ENCODE data around the gene PRLR. TPM values are rescaled to one million over a fixed set of nuclear protein-coding genes. Genes with fewer than 3 reads are reported as not detected.
A peak's percentile ranks its signal among the peaks of the same experiment; 100 is the strongest.

PRLR gene
- total and polyA plus RNA-seq, 2 experiments from 2014 or later, result 0.31 to 2.2 TPM

DNA sequence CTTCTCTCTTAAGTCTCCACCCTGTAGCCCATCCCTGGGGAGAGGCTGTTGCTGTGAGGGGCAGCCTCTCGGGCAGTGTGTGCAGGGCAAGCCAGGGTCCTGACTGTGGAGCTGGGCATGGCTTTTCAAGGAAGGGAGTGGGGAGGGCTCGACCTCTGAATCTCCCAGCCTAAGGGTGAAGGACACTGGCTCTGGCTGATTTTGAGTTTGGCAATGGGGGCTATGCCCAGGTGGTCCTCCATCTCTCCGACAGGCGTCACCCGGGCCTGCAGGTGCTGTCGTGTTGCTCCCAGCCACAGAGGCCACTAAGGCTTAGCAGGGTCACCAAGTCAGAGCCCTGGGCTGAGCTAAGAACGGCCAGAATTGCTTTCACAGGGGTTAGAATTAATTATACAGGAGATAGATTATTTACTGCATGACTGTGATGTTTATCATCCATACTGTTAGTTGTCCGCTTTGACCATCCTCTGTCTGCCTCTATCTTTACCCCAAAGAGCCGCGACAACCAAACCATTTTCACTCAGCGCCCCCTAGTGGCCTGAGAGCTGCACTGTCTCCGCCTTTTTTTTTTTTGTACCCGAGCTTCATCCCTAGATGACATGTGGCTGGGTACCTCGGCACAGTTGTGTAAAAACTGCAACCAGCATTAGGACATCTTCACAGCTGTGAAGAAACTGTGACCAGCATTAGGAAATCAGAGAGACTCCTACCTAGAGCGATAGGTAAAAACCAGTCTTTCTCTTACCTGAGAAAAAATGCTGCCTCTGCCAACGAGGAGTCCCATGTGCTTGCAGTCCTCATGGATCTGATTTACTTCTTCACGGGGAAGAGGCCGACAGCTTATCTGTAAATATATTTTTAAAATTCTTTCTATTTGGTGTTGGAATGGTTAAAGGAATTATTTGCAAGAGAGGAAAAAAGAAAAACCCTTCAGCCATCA is 227.0 kb downstream of the PRLR start:
- peak; percentile 93 for ATAC-seq
- H3K4me3 Mint-ChIP-seq, result no peak overlapping the region
- H3K27ac Mint-ChIP-seq, result no peak overlapping the region
- Histone ChIP-seq H3K36me3 (ENCODE audit: insufficient read depth) (no peaks in the 10 kb centered on the region; the same call in 1 of the 2 replicates), H3K4me3 (no peak overlapping the region), H3K27me3 (ENCODE audit: insufficient read depth) (no peaks in the 10 kb centered on the region), H3K9me2 (ENCODE audit: insufficient read depth) (no peaks in the 10 kb centered on the region), H2AFZ (peak overlapping the region; percentile 91; the same call in 1 of the 2 replicates), H3F3A (replicated peaks; ENCODE audit: low read depth) (no peaks in the 10 kb centered on the region), H4K20me1 (replicated peaks; ENCODE audit: insufficient read depth) (no peaks in the 10 kb centered on the region), H3K4me2 (0 out of 2 replicates have a peak overlapping the region, but pooled peaks have one; percentile 59), H3K79me2 (replicated peaks; ENCODE audit: insufficient read depth) (no peaks in the 10 kb centered on the region), H3K4me1 (ENCODE audit: insufficient read depth) (peaks cover 15% of the 10 kb centered on the region), H3K27ac (ENCODE audit: low read depth) (no peak overlapping the region)
- peaks cover 14% of the 10 kb centered on the region for H3K4me1 Mint-ChIP-seq
- no peak for TF ChIP-seq POLR2AphosphoS5 (IDR thresholded peaks at IDR 0.05; ENCODE audit: low read depth)
- TF ChIP-seq, protein P1, sequence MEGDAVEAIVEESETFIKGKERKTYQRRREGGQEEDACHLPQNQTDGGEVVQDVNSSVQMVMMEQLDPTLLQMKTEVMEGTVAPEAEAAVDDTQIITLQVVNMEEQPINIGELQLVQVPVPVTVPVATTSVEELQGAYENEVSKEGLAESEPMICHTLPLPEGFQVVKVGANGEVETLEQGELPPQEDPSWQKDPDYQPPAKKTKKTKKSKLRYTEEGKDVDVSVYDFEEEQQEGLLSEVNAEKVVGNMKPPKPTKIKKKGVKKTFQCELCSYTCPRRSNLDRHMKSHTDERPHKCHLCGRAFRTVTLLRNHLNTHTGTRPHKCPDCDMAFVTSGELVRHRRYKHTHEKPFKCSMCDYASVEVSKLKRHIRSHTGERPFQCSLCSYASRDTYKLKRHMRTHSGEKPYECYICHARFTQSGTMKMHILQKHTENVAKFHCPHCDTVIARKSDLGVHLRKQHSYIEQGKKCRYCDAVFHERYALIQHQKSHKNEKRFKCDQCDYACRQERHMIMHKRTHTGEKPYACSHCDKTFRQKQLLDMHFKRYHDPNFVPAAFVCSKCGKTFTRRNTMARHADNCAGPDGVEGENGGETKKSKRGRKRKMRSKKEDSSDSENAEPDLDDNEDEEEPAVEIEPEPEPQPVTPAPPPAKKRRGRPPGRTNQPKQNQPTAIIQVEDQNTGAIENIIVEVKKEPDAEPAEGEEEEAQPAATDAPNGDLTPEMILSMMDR (conservative IDR thresholded peaks at IDR 0.05; ENCODE audit: low read depth in 2 of 2), result peak; percentile 90 to 99
- TF ChIP-seq, protein P2, sequence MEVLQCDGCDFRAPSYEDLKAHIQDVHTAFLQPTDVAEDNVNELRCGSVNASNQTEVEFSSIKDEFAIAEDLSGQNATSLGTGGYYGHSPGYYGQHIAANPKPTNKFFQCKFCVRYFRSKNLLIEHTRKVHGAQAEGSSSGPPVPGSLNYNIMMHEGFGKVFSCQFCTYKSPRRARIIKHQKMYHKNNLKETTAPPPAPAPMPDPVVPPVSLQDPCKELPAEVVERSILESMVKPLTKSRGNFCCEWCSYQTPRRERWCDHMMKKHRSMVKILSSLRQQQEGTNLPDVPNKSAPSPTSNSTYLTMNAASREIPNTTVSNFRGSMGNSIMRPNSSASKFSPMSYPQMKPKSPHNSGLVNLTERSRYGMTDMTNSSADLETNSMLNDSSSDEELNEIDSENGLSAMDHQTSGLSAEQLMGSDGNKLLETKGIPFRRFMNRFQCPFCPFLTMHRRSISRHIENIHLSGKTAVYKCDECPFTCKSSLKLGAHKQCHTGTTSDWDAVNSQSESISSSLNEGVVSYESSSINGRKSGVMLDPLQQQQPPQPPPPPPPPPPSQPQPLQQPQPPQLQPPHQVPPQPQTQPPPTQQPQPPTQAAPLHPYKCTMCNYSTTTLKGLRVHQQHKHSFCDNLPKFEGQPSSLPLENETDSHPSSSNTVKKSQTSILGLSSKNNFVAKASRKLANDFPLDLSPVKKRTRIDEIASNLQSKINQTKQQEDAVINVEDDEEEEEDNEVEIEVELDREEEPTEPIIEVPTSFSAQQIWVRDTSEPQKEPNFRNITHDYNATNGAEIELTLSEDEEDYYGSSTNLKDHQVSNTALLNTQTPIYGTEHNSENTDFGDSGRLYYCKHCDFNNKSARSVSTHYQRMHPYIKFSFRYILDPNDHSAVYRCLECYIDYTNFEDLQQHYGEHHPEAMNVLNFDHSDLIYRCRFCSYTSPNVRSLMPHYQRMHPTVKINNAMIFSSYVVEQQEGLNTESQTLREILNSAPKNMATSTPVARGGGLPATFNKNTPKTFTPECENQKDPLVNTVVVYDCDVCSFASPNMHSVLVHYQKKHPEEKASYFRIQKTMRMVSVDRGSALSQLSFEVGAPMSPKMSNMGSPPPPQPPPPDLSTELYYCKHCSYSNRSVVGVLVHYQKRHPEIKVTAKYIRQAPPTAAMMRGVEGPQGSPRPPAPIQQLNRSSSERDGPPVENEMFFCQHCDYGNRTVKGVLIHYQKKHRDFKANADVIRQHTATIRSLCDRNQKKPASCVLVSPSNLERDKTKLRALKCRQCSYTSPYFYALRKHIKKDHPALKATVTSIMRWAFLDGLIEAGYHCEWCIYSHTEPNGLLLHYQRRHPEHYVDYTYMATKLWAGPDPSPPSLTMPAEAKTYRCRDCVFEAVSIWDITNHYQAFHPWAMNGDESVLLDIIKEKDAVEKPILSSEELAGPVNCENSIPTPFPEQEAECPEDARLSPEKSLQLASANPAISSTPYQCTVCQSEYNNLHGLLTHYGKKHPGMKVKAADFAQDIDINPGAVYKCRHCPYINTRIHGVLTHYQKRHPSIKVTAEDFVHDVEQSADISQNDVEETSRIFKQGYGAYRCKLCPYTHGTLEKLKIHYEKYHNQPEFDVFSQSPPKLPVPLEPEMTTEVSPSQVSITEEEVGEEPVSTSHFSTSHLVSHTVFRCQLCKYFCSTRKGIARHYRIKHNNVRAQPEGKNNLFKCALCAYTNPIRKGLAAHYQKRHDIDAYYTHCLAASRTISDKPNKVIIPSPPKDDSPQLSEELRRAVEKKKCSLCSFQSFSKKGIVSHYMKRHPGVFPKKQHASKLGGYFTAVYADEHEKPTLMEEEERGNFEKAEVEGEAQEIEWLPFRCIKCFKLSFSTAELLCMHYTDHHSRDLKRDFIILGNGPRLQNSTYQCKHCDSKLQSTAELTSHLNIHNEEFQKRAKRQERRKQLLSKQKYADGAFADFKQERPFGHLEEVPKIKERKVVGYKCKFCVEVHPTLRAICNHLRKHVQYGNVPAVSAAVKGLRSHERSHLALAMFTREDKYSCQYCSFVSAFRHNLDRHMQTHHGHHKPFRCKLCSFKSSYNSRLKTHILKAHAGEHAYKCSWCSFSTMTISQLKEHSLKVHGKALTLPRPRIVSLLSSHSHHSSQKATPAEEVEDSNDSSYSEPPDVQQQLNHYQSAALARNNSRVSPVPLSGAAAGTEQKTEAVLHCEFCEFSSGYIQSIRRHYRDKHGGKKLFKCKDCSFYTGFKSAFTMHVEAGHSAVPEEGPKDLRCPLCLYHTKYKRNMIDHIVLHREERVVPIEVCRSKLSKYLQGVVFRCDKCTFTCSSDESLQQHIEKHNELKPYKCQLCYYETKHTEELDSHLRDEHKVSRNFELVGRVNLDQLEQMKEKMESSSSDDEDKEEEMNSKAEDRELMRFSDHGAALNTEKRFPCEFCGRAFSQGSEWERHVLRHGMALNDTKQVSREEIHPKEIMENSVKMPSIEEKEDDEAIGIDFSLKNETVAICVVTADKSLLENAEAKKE (CRISPR knock-in tag; IDR thresholded peaks at IDR 0.05), result no peak
- TF ChIP-seq ZNF114 (CRISPR knock-in tag; IDR thresholded peaks at IDR 0.05), result no peak
- DNase-seq (ENCODE audit: low spot score), result peak; percentile 85
- no peaks in the 10 kb centered on the region for H3K9me3 Mint-ChIP-seq
- H3K27me3 Mint-ChIP-seq (ENCODE audit: insufficient read depth, low read depth, poor library complexity), result peaks cover 7% of the 10 kb centered on the region
- no peaks in the 10 kb centered on the region for H3K36me3 Mint-ChIP-seq (ENCODE audit: low read depth)
